Activated CD4-positive, alpha-beta memory T cell treated with anti-CD3 and anti-CD28 coated beads for 36 hours (primary cell): ENCODE data around the gene MYT1. TPM values are rescaled to one million over a fixed set of nuclear protein-coding genes. Genes with fewer than 3 reads are reported as not detected.

ENCODE experiments used
- CTCF ChIA-PET: fragments of 350-600 bp; sonication (Branson Sonifier 250); formaldehyde crosslinking; loops from one replicate; lab custom pipeline; 2021; ENCODE audit warnings: antibody characterized with exemption, inconsistent platforms; lab: Charles Lee
- POLR2A ChIA-PET: fragments of 350-600 bp; sonication (Branson Sonifier 250); formaldehyde crosslinking; loops from one replicate; lab custom pipeline; 2021; ENCODE audit warnings: antibody characterized with exemption; lab: Charles Lee
- DNase-seq: peaks from one replicate; pipeline ENCODE4 v3.0.0-alpha.2; 2020
- H3K27ac Mint-ChIP-seq: one replicate; pipeline ENCODE4 v1.8.0; 2021; ENCODE audit warnings: mixed read lengths
- H3K27me3 Mint-ChIP-seq: one replicate; pipeline ENCODE4 v1.8.0; 2021; ENCODE audit warnings: mixed read lengths
- H3K36me3 Mint-ChIP-seq: one replicate; pipeline ENCODE4 v1.8.0; 2021; ENCODE audit warnings: mixed read lengths
- H3K4me1 Mint-ChIP-seq: one replicate; pipeline ENCODE4 v1.8.0; 2021; ENCODE audit warnings: low read depth, mixed read lengths
- H3K4me3 Mint-ChIP-seq: one replicate; pipeline ENCODE4 v1.8.0; 2021; ENCODE audit warnings: mild to moderate bottlenecking, mixed read lengths
- H3K9me3 Mint-ChIP-seq: one replicate; pipeline ENCODE4 v1.8.0; 2021; ENCODE audit warnings: mixed read lengths
- intact Hi-C: fragments of 100-400 bp; cut with micrococcal nuclease; formaldehyde crosslinking; loops from one replicate; pipeline ENCODE4 v1.15.1; 2023
- total RNA-seq, 2 experiments: library from RNA; stranded (reverse); gene quantifications; one replicate each; pipeline ENCODE4 v1.2.3, GENCODE V29; 2021

MYT1 gene
- total RNA-seq, 2 experiments from 2014 or later, result not detected

DNA sequence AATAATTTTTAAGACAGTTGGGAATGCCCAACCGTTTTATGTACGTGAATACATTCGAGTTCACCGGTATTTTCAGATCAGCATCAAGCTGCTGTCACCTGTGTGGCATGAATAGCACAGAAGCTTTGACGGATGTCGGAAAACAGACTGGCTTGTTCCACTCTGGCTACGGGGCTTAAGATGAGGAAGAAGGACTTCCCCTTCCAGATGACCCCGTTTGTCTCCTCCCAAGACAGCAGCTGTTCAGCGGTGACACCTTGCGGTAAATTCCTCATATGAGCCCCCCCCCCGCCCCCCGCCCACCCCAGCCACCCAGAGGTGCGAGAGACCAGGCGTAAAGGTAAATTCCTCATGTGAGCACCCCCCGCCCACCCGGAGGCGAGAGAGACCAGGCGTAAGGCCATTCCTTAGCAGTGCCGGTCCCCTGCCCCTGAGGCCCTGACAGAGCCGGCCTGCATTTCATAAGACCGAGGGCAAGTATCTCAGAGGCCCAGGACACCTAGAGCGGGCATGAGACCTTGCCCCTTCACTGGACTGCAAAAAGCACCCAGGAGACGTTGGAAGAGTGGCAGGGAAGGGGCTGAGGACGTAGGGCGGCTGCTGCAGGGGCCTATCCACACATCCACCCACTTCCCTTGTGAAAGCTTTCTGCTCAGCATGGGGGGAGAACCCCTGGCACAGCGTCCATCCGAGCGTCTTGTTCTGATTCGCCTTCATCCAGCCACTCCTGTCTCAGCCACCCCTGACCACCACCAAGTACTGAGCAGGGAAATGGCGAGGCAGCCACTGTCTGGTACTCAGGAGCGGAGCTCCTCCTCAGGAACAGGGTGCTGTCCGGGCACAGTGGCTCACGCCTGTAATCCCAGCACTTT, 84.0 kb downstream of the MYT1 start:
- POLR2A ChIA-PET, result no interaction called here

DNA sequence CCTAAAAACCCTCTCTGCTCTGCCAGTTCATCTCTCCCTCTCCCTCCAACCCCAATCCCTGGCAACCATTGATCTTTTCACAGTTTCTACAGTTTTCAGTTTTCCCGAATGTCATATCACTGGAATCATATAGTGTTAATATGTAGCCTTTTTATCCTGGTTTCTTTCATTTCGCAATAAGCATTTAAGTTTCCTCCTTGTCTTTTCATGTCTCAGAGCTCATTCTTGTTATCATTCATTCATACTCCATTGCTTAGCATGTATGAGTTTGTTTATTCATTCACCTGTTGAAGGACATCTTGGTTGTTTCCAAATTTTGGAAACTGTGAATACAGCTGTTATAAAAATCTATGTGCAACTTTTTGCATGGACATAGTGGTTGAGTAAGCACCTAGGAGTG, 85.8 kb downstream of the MYT1 start:
- CTCF ChIA-PET, result interaction anchor here (1.1 kb wide), 1 partner anchor 36 kb away, joined by 3 read pairs; no protein-coding TSS in a partner anchor
- no peaks in the 10 kb centered on the region for H3K36me3 Mint-ChIP-seq

More for the DNA sequence above, 84.0 kb downstream of the MYT1 start:
- H3K4me1 Mint-ChIP-seq, result peaks cover 3% of the 10 kb centered on the region
- H3K27ac Mint-ChIP-seq, result no peak overlapping the region
- no peaks in the 10 kb centered on the region for H3K36me3 Mint-ChIP-seq
- peak; percentile 4 for DNase-seq
- H3K27me3 Mint-ChIP-seq, result peaks cover 17% of the 10 kb centered on the region
- intact Hi-C loops, result no loop called here
- no peaks in the 10 kb centered on the region for H3K9me3 Mint-ChIP-seq
- H3K4me3 Mint-ChIP-seq, result no peak overlapping the region
- CTCF ChIA-PET, result interaction anchor here (1.0 kb wide), 1 partner anchor 146 kb away, joined by 3 read pairs; no protein-coding TSS in a partner anchor

DNA sequence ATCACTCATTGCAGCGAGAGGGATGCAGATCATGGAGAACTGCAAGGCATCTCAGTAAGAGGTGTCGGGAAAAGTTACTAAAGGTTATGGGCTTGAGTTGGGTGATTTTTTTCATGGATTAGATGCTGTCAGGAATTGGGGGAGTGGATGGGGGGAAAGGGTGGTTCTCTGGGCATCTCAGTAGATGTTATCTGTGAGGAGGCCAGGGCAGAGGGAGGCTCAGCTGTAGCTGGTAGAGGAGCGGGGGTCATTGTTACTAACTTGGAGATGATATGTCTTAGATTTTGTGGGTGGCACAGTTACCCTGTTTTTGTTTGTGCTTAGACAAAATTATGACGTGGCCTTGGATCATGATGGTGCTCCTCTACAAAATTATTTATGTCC, 88.7 kb downstream of the MYT1 start:
- Mint-ChIP-seq H3K36me3 (peaks cover 2% of the 10 kb centered on the region), H3K9me3 (no peaks in the 10 kb centered on the region), H3K4me3 (no peak overlapping the region), H3K27me3 (peaks cover 2% of the 10 kb centered on the region), H3K27ac (no peak overlapping the region), H3K4me1 (peaks cover 26% of the 10 kb centered on the region)
- ChIA-PET CTCF (interaction anchor here (7.7 kb wide), 1 partner anchor 32 kb away, joined by 61 read pairs; no protein-coding TSS in a partner anchor), POLR2A (no interaction called here)
- no peak for DNase-seq
- intact Hi-C loops, result no loop called here

More for the DNA sequence above, 85.8 kb downstream of the MYT1 start:
- H3K4me3 Mint-ChIP-seq, result no peak overlapping the region
- peaks cover 8% of the 10 kb centered on the region for H3K4me1 Mint-ChIP-seq
- H3K27me3 Mint-ChIP-seq, result peaks cover 9% of the 10 kb centered on the region
- POLR2A ChIA-PET, result no interaction called here
- intact Hi-C loops, result no loop called here
- no peak overlapping the region for H3K27ac Mint-ChIP-seq
- DNase-seq, result no peak
- no peaks in the 10 kb centered on the region for H3K9me3 Mint-ChIP-seq

DNA sequence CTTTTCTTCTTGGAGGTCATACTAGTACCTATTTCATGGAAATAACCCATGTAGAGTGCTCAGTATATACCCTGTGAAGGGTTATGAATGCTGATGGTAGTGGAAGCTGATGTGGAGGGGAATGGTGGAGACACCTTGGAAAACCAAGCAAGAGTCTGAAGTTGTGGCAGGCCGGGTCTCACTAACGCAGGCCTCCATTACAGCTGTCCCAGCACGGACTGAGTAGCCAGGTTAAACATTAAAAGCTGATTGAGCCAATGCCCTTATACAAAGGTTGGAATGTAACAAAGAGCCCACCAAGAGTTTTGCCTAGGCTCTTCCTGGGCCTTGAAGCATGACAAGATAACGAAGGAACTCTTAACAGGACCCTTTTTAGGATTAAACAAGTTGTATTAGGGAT, 89.2 kb downstream of the MYT1 start:
- POLR2A ChIA-PET, result no interaction called here
- intact Hi-C loops, result no loop called here

DNA sequence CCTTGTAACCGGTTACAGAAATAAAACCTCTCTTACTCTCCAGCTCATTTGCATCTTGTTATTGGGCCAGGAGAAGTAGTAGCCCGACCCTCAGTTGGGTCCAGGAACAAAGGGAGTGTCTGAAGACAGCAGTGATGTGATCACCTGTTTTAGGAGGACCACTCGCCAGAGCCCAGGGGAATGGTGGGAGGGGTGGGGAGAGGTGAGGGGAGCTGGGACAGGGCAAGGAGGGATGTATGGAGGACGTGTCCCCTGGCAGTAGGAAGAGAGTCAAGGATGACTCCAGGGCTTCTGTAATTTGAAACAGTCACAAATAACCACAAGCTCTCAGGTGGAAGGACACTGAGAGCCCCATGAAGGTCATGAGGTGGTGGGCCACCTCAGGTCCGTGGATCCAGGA, 89.9 kb downstream of the MYT1 start:
- Mint-ChIP-seq H3K4me3 (no peak overlapping the region), H3K36me3 (peaks cover 2% of the 10 kb centered on the region), H3K4me1 (peaks cover 37% of the 10 kb centered on the region), H3K27me3 (peaks cover 2% of the 10 kb centered on the region), H3K9me3 (no peaks in the 10 kb centered on the region), H3K27ac (no peak overlapping the region)
- no peak for DNase-seq
- ChIA-PET POLR2A (no interaction called here), CTCF (interaction anchor here (1.8 to 7.7 kb wide), 2 partner anchors 11 to 30 kb away, joined by 7 to 61 read pairs; no protein-coding TSS in a partner anchor)
- intact Hi-C loops, result no loop called here

More for the DNA sequence above, 89.2 kb downstream of the MYT1 start:
- Mint-ChIP-seq H3K27ac (no peak overlapping the region), H3K36me3 (peaks cover 2% of the 10 kb centered on the region), H3K4me1 (peaks cover 30% of the 10 kb centered on the region), H3K9me3 (no peaks in the 10 kb centered on the region), H3K27me3 (peaks cover 2% of the 10 kb centered on the region), H3K4me3 (no peak overlapping the region)
- DNase-seq, result no peak
- CTCF ChIA-PET, result interaction anchor here (7.7 kb wide), 1 partner anchor 31 kb away, joined by 61 read pairs; no protein-coding TSS in a partner anchor

DNA sequence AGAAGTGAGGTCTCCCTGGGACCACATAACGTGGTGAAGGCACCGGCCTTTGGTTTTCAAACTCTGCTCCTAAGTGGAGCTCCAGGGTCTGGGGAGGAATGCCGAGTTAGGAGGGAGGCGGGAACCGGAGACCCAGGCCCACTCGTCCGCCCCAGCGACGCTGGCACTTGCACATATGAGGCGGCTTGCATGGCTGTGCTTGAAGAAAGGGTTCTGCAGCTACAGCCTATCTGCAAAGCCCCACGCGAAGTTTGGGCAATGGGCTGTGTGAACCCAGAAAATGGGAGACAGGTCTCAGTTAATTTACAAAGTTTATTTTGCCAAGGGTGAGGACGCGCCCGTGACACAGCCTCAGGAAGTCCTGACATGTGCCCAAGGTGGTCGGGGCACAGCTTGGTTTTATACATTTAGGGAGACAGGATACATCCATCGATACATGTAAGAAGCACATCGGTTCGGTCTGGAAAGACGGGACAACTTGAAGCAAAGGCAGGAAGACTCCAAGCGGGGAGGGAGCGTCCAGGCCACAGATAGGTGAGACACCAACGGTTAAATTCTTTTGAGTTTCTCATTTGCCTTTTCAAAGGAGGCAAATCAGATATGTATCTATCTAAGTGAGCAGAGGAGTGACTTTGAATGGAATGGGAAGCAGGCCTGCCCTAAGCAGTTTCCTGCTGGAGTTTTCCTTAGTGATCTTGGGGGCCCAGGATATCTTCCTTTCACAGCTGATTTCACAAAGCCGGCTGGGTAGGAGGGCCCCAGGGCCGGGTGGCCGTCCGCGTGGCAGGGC, 90.5 kb downstream of the MYT1 start:
- H3K36me3 Mint-ChIP-seq, result peaks cover 2% of the 10 kb centered on the region
- DNase-seq, result no peak
- ChIA-PET POLR2A (no interaction called here), CTCF (interaction anchor here (1.0 to 7.7 kb wide), 3 partner anchors 11 to 33 kb away, joined by 3 to 61 read pairs (median 7); no protein-coding TSS in a partner anchor)
- H3K9me3 Mint-ChIP-seq, result no peaks in the 10 kb centered on the region
- intact Hi-C loops, result loop anchor here (5.0 kb wide), 1 partner anchor 177 kb away; the partner anchor contains the start of gene RGS19
- peaks cover 2% of the 10 kb centered on the region for H3K27me3 Mint-ChIP-seq
- H3K27ac Mint-ChIP-seq, result peak overlapping the region; percentile 8
- peaks cover 40% of the 10 kb centered on the region for H3K4me1 Mint-ChIP-seq
- H3K4me3 Mint-ChIP-seq, result peak overlapping the region; percentile 58

DNA sequence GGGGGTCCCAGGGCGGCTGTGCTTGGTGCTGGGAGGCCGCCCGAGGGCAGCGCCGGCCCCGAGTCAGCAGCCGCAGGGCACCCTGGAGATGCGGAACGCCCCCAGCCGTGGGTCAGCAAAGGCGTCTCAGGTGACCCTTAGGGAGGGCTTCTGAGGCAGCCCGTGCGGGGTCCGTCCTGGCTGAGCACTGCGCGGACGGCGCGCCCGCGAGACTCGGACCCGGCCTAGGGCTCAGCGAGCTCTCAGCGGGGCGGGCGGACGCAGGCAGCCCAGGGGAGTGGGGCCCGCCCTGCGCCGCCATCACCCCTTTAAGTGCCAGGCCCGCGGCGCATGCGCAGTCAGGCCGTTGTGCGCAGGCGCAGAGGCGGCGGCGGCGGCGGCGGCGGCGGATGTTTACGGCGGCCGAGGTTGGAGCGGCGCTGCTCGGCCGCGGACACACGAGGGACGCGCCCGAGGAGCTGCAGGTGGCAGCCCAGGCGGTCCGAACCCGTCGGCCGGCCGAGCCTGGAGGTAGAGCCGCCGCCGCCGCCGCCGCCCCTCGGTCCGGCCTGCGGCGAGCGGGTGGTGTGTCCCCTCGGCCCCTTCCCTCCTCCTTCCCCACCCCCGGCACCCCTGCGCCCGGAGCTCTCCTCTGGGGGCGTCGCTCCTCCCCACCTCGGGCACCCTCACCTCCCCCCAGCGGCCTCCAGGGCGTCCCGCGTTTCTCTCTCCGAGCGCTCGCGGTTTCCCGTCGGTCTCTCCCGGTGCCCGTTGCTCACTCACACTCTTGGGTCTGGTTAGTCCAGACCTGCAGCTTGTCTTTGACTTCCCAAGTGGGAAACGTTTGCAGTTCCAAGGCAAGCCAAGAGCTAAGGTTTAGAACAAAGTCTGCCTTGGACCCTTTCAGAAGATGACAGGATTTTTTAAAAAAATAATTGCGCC, 91.4 kb downstream of the MYT1 start, which contains the start of gene PCMTD2:
PCMTD2 (plus strand) TSS at position 388 of the 921 bp plus-strand sequence. CDS start 4,218 bp downstream, outside the sequence.
- peaks cover 2% of the 10 kb centered on the region for H3K27me3 Mint-ChIP-seq
- POLR2A ChIA-PET, result interaction anchor here (1.0 kb wide), 1 partner anchor 178 kb away, joined by 3 read pairs; no protein-coding TSS in a partner anchor
- peak; percentile 92 for DNase-seq
- H3K36me3 Mint-ChIP-seq, result peaks cover 5% of the 10 kb centered on the region
- intact Hi-C loops, result loop anchor here (5.0 kb wide), 1 partner anchor 178 kb away; the partner anchor contains the start of gene RGS19
- H3K27ac Mint-ChIP-seq, result peak within 1 kb of the TSS; percentile 82
- peaks cover 49% of the 10 kb centered on the region for H3K4me1 Mint-ChIP-seq
- H3K4me3 Mint-ChIP-seq, result peak within 1 kb of the TSS; percentile 85
- CTCF ChIA-PET, result interaction anchor here (1.0 to 7.7 kb wide), 5 partner anchors 10 to 216 kb away, joined by 3 to 61 read pairs (median 5); no protein-coding TSS in a partner anchor
- no peaks in the 10 kb centered on the region for H3K9me3 Mint-ChIP-seq

DNA sequence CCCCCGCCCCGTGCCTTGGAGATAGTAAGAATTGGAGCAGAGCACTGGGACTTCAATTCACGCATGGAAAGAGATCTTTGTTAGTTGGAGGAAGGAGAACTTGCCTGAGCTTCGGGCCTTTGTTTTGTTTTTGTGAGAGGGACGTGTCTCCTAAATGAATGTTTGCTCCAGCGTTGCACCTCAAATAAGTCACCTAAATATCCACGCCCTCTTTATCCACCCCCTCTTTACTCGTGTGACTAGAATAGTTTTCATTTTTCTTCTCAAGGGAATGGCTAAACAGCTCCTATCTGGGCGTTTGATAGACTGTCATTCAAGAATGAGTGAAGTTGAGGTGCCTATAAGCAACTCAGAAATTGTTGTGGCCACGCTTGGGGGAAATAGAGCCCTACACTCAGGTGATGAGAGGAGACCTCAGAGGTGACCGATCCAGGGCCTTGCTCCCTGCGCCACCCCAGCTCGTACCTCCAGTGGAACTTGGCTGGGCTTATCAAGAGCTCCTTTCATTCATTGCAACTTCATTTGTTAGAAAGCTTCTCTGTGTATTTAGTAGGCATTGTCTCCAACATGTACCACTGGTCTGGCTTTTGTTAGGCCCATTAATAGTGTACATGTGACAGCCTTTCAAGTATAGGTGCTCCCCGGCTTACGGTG, 92.2 kb downstream of the MYT1 start:
- H3K27ac Mint-ChIP-seq, result peak overlapping the region; percentile 82
- H3K4me1 Mint-ChIP-seq, result peaks cover 57% of the 10 kb centered on the region
- intact Hi-C loops, result loop anchor here (5.0 kb wide), 1 partner anchor 179 kb away; the partner anchor contains the start of gene RGS19
- peaks cover 2% of the 10 kb centered on the region for H3K27me3 Mint-ChIP-seq
- CTCF ChIA-PET, result interaction anchor here (1.0 to 7.7 kb wide), 5 partner anchors 9 to 217 kb away, joined by 3 to 61 read pairs (median 5); no protein-coding TSS in a partner anchor
- DNase-seq, result no peak
- peak overlapping the region; percentile 85 for H3K4me3 Mint-ChIP-seq
- H3K36me3 Mint-ChIP-seq, result peaks cover 5% of the 10 kb centered on the region
- POLR2A ChIA-PET, result interaction anchor here (1.0 kb wide), 1 partner anchor 179 kb away, joined by 3 read pairs; no protein-coding TSS in a partner anchor
- no peaks in the 10 kb centered on the region for H3K9me3 Mint-ChIP-seq

DNA sequence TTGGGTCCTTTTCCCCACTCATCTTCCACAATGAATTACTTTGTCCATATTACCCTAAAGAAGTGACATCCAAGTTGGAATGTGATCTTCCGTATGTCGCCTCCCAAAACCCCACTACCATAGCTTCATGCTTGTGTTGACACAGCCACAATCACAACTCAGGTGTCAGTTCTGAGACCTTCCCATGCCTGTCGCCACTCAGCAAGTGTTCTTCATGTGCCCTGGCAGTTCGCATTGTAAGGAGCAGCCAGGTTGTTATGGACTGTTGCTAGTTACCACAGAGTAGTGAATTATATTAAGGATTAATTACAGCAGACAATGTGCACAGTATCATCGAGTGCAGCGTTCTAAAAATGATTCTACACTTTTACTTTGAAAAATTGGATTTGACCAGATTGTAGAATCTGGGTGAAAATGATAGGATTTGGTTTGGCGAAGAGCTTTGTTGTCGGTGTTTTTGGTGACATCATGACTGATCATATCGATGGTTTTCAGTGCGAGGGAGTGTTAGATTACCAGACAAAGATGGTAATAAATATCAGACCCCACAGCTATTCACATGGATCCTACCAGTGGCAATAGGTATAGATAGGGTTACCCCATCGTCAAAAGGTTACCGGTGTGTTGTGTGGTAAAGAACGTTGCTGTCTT, 93.0 kb downstream of the MYT1 start:
- H3K9me3 Mint-ChIP-seq, result no peaks in the 10 kb centered on the region
- peak overlapping the region; percentile 11 for H3K27ac Mint-ChIP-seq
- H3K36me3 Mint-ChIP-seq, result peaks cover 5% of the 10 kb centered on the region
- DNase-seq, result no peak
- CTCF ChIA-PET, result interaction anchor here (1.0 to 7.7 kb wide), 3 partner anchors 27 to 218 kb away, joined by 3 to 61 read pairs (median 5); no protein-coding TSS in a partner anchor
- peaks cover 2% of the 10 kb centered on the region for H3K27me3 Mint-ChIP-seq
- intact Hi-C loops, result loop anchor here (5.0 kb wide), 1 partner anchor 180 kb away; the partner anchor contains the start of gene RGS19
- peaks cover 61% of the 10 kb centered on the region for H3K4me1 Mint-ChIP-seq
- peak overlapping the region; percentile 85 for H3K4me3 Mint-ChIP-seq
- POLR2A ChIA-PET, result no interaction called here
